Measurements from ENCODE around the gene CFAP300. TPM values are rescaled to one million over a fixed set of nuclear protein-coding genes. Genes with fewer than 3 reads are reported as not detected.
A peak's percentile ranks its signal among the peaks of the same experiment; 100 is the strongest.

The CFAP300 gene
- total RNA-seq, 1 donor from 2014 or later, result 0.64 TPM

GRCh38 chr11:102111011-102111786, 64.0 kb downstream of the CFAP300 start:
- peak overlapping the region; percentile 88 for H3K4me3 Mint-ChIP-seq (ENCODE audit: unreplicated experiment)
- TF ChIP-seq EZH2 (IDR thresholded peaks at IDR 0.05; ENCODE audit: insufficient read depth, low read length), result no peak
- TF ChIP-seq, protein P1, sequence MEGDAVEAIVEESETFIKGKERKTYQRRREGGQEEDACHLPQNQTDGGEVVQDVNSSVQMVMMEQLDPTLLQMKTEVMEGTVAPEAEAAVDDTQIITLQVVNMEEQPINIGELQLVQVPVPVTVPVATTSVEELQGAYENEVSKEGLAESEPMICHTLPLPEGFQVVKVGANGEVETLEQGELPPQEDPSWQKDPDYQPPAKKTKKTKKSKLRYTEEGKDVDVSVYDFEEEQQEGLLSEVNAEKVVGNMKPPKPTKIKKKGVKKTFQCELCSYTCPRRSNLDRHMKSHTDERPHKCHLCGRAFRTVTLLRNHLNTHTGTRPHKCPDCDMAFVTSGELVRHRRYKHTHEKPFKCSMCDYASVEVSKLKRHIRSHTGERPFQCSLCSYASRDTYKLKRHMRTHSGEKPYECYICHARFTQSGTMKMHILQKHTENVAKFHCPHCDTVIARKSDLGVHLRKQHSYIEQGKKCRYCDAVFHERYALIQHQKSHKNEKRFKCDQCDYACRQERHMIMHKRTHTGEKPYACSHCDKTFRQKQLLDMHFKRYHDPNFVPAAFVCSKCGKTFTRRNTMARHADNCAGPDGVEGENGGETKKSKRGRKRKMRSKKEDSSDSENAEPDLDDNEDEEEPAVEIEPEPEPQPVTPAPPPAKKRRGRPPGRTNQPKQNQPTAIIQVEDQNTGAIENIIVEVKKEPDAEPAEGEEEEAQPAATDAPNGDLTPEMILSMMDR (IDR thresholded peaks at IDR 0.05; ENCODE audit: insufficient read depth, low read depth, low read length), result no peak
- H4K20me1 ChIP-seq (ENCODE audit: insufficient read depth, low read length), result peaks cover 7% of the 10 kb centered on the region

DNA sequence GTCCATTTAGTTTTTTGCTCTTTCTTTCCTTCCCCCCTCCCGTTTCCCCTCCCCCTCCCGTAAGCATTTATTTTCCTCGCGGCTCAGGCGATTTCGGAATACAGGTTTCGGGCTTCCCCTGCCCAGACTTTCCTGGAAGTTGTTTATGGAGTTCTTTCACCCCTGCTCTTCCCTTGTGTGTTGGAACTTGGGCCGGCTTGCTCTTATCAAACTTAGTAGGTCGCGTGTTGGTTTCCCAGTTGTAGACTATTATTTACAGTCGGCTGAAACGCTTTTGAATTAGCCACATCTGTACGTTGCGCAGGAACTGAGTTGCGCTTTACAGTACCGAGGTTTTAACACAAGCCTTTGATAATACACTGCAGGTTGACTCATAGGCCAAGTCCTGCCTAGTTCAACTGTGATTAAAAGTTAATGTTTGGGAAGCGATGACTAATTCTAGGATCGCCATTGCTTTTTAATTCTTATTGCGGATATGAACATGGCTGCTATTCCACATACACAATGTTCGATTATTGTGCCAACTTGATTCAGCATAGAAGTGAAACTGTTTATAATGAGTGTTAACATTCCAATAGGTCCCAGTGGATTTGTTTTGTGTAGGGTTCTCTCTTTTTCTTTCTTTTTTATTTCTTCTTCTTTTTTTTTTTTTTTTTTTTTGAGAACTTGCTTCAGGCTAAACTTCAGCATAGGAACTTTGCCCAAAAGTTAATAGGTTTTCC, 64.7 kb downstream of the CFAP300 start:
- peaks cover 17% of the 10 kb centered on the region for H3K4me1 Mint-ChIP-seq (ENCODE audit: low read depth, unreplicated experiment)
- Histone ChIP-seq H2AFZ (ENCODE audit: low read depth, low read length) (peak overlapping the region; percentile 22), H3K4me1 (ENCODE audit: insufficient read depth, low read length) (peaks cover 34% of the 10 kb centered on the region), H3K27ac (ENCODE audit: low read depth, low read length) (peak overlapping the region; percentile 99), H3K4me3 (ENCODE audit: insufficient read depth, low read depth, low read length) (peak overlapping the region; percentile 97), H3K27me3 (ENCODE audit: insufficient read depth, low read length) (no peaks in the 10 kb centered on the region), H3K9me3 (ENCODE audit: insufficient read depth, low read depth, low read length) (no peaks in the 10 kb centered on the region), H3K79me2 (ENCODE audit: insufficient read depth, low read length) (peaks cover 71% of the 10 kb centered on the region), H4K20me1 (ENCODE audit: insufficient read depth, low read length) (peaks cover 7% of the 10 kb centered on the region), H3K36me3 (ENCODE audit: insufficient read depth, low read length) (peaks cover 8% of the 10 kb centered on the region), H3K9ac (ENCODE audit: low read length) (peak overlapping the region; percentile 100), H3K4me2 (ENCODE audit: low read length) (peak overlapping the region; percentile 93)
- DNase-seq (ENCODE audit: low read depth), result peak; percentile 89
- no peaks in the 10 kb centered on the region for H3K27me3 Mint-ChIP-seq (ENCODE audit: low read depth, unreplicated experiment)
- H3K4me3 Mint-ChIP-seq (ENCODE audit: unreplicated experiment), result peak overlapping the region; percentile 88
- peak; percentile 95 for FAIRE-seq
- no peaks in the 10 kb centered on the region for H3K36me3 Mint-ChIP-seq (ENCODE audit: low read depth, unreplicated experiment)
- H3K27ac Mint-ChIP-seq (ENCODE audit: unreplicated experiment), result peak overlapping the region; percentile 90
- no peaks in the 10 kb centered on the region for H3K9me3 Mint-ChIP-seq (ENCODE audit: unreplicated experiment)
- TF ChIP-seq, protein P1 (IDR thresholded peaks at IDR 0.05; ENCODE audit: insufficient read depth, low read depth, low read length), result no peak
- TF ChIP-seq EZH2 (IDR thresholded peaks at IDR 0.05; ENCODE audit: insufficient read depth, low read length), result no peak

More at GRCh38 chr11:102111011-102111786, 64.0 kb downstream of the CFAP300 start:
- H2AFZ ChIP-seq (ENCODE audit: low read depth, low read length), result peak overlapping the region; percentile 44
- H3K9ac ChIP-seq (ENCODE audit: low read length), result peak overlapping the region; percentile 100
- peak overlapping the region; percentile 90 for H3K27ac Mint-ChIP-seq (ENCODE audit: unreplicated experiment)
- H3K4me3 ChIP-seq (ENCODE audit: insufficient read depth, low read depth, low read length), result peak overlapping the region; percentile 97
- H3K79me2 ChIP-seq (ENCODE audit: insufficient read depth, low read length), result peaks cover 64% of the 10 kb centered on the region
- H3K36me3 Mint-ChIP-seq (ENCODE audit: low read depth, unreplicated experiment), result no peaks in the 10 kb centered on the region
- peaks cover 26% of the 10 kb centered on the region for H3K4me1 ChIP-seq (ENCODE audit: insufficient read depth, low read length)
- peaks cover 8% of the 10 kb centered on the region for H3K36me3 ChIP-seq (ENCODE audit: insufficient read depth, low read length)
- H3K27me3 ChIP-seq (ENCODE audit: insufficient read depth, low read length), result no peaks in the 10 kb centered on the region
- H3K27me3 Mint-ChIP-seq (ENCODE audit: low read depth, unreplicated experiment), result no peaks in the 10 kb centered on the region
- H3K9me3 ChIP-seq (ENCODE audit: insufficient read depth, low read depth, low read length), result no peaks in the 10 kb centered on the region
- peak overlapping the region; percentile 93 for H3K4me2 ChIP-seq (ENCODE audit: low read length)
- FAIRE-seq, result no peak
- H3K27ac ChIP-seq (ENCODE audit: low read depth, low read length), result peak overlapping the region; percentile 99
- peaks cover 10% of the 10 kb centered on the region for H3K4me1 Mint-ChIP-seq (ENCODE audit: low read depth, unreplicated experiment)
- no peaks in the 10 kb centered on the region for H3K9me3 Mint-ChIP-seq (ENCODE audit: unreplicated experiment)
- peak; percentile 72 for DNase-seq (ENCODE audit: low read depth)

Measured in astrocyte (in vitro differentiated cells and primary cell).